Activated CD4-positive, alpha-beta T cell treated with anti-CD3 and anti-CD28 coated beads, Interleukin-2, amount 50 U/mL, for 48 hours (primary cell): ENCODE data around the gene PRAMEF20.

Source experiments
- DNase-seq, 2 experiments: peaks; one replicate each; pipeline ENCODE4 v3.0.0-alpha.2; 2020

Gene PRAMEF20

GRCh38 chr1:13465515-13465914 is 55.3 kb downstream of the PRAMEF20 start:
- DNase-seq: no peak

- DNase-seq: no peak
These were observed 59.1 kb downstream of the PRAMEF20 start for GRCh38 chr1:13469343-13469742.
